ENCODE results near the gene TECR. TPM values are rescaled to one million over a fixed set of nuclear protein-coding genes. Genes with fewer than 3 reads are reported as not detected.

TECR gene
- total and polyA plus RNA-seq, 2 of the 13 experiments (the other 11 are each of a cell fraction or from before 2014, with no cell fraction given) = 54.9 to 121 TPM

GRCh38 chr19:14496029-14496833 lies 33.2 kb upstream of the TECR start, which contains the start of gene GIPC1 (continued):
- TF ChIP-seq ELF3 (CRISPR knock-in tag; IDR thresholded peaks at IDR 0.05) = peak; percentile 76; the same call in 1 of the 2 replicates
- TF ChIP-seq ZBTB43 (CRISPR knock-in tag; conservative IDR thresholded peaks at IDR 0.05) = 0 out of 2 replicates have a peak, but pooled peaks have one; percentile 35
- peak; percentile 51; the same call in 1 of the 2 replicates for TF ChIP-seq GLI4 (CRISPR knock-in tag; IDR thresholded peaks at IDR 0.05; ENCODE audit: borderline replicate concordance)
- 0 out of 2 replicates have a peak, but pooled peaks have one; percentile 22 for TF ChIP-seq BCL3 (CRISPR knock-in tag; IDR thresholded peaks at IDR 0.05)
- no peak for TF ChIP-seq ZNF296 (CRISPR knock-in tag; conservative IDR thresholded peaks at IDR 0.05)
- peak; percentile 75; the same call in 1 of the 2 replicates for TF ChIP-seq ZNF740 (CRISPR knock-in tag; IDR thresholded peaks at IDR 0.05)
- TF ChIP-seq ZNF614 (CRISPR knock-in tag; IDR thresholded peaks at IDR 0.05; ENCODE audit: borderline replicate concordance) = peak; percentile 73; the same call in 1 of the 2 replicates
- peak; percentile 94 for TF ChIP-seq MAX (IDR thresholded peaks at IDR 0.05)
- TF ChIP-seq TFE3 (CRISPR knock-in tag; IDR thresholded peaks at IDR 0.05) = peak; percentile 96
- TF ChIP-seq KAT2B (IDR thresholded peaks at IDR 0.05; ENCODE audit: borderline replicate concordance, low read depth, low read length) = no peak
- TF ChIP-seq ZSCAN31 (CRISPR knock-in tag; IDR thresholded peaks at IDR 0.05; ENCODE audit: low read depth) = peak; percentile 58
- no peak for TF ChIP-seq MLXIP (CRISPR knock-in tag; IDR thresholded peaks at IDR 0.05; ENCODE audit: borderline replicate concordance)
- TF ChIP-seq ZSCAN9 (CRISPR knock-in tag; IDR thresholded peaks at IDR 0.05; ENCODE audit: borderline replicate concordance) = peak; percentile 75; the same call in 1 of the 2 replicates
- peak; percentile 4 for TF ChIP-seq ASH2L (IDR thresholded peaks at IDR 0.05; ENCODE audit: insufficient read length, low read depth, low read length)
- peak; percentile 81 for TF ChIP-seq TAF15 (IDR thresholded peaks at IDR 0.05; ENCODE audit: low read depth, low read length, poor library complexity, severe bottlenecking)
- peak; percentile 88 for TF ChIP-seq ARNTL (CRISPR knock-in tag; IDR thresholded peaks at IDR 0.05)
- TF ChIP-seq ZNF547 (CRISPR knock-in tag; IDR thresholded peaks at IDR 0.05) = peak; percentile 89
- peak; percentile 77 for TF ChIP-seq PATZ1 (CRISPR knock-in tag; IDR thresholded peaks at IDR 0.05)
